SU-DHL-6 (cell line): ENCODE results near the gene LEKR1.

Source experiments
- H2AFZ ChIP-seq: fragments of 200-600 bp; sonication (generic); 2 replicates; pipeline ENCODE4 v1.6.1; 2014; ENCODE audit warnings: low read depth, mild to moderate bottlenecking, moderate library complexity, mixed read lengths, antibody characterized with exemption, low read length; ENCODE audit not compliant: severe bottlenecking
- H3F3A ChIP-seq: fragments of 200-600 bp; shearing (Covaris generic); 2 replicates; pipeline ENCODE4 v1.6.0; 2016; ENCODE audit warnings: antibody characterized with exemption, mild to moderate bottlenecking; ENCODE audit not compliant: insufficient read depth
- H3K27ac ChIP-seq: fragments of 200-600 bp; sonication (generic); 2 replicates; pipeline ENCODE4 v1.5.1; 2016; ENCODE audit warnings: low read depth, mild to moderate bottlenecking, low read length, moderate library complexity, mixed read lengths
- H3K27me3 ChIP-seq: fragments of 200-600 bp; sonication (generic), shearing (Covaris generic); 2 replicates; pipeline ENCODE4 v1.6.0; 2014; ENCODE audit warnings: mild to moderate bottlenecking, low read length
- H3K36me3 ChIP-seq: fragments of 200-600 bp; sonication (generic); 2 replicates; pipeline ENCODE4 v1.6.1; 2014; ENCODE audit warnings: mild to moderate bottlenecking, low read length, mixed read lengths
- H3K4me2 ChIP-seq: fragments of 300-600, 200-600 bp; shearing (Covaris generic), sonication (generic); 2 replicates; pipeline ENCODE4 v1.6.0; 2014; ENCODE audit warnings: low read length, low read depth, mild to moderate bottlenecking; ENCODE audit not compliant: poor library complexity, severe bottlenecking
- H3K4me3 ChIP-seq: fragments of 200-600 bp; sonication (generic); 2 replicates; pipeline ENCODE4 v1.5.1; 2014; ENCODE audit warnings: antibody characterized with exemption, low read length, mild to moderate bottlenecking, mixed read lengths; ENCODE audit not compliant: insufficient read depth, poor library complexity, severe bottlenecking
- H3K79me2 ChIP-seq: fragments of 200-600 bp; sonication (generic); 2 replicates; pipeline ENCODE4 v1.6.1; 2014; ENCODE audit warnings: mild to moderate bottlenecking, low read length, moderate library complexity; ENCODE audit not compliant: insufficient read depth
- H3K9ac ChIP-seq: fragments of 200-600 bp; sonication (generic); 2 replicates; pipeline ENCODE4 v1.7.0; 2014; ENCODE audit warnings: mild to moderate bottlenecking, low read length
- H3K9me2 ChIP-seq: fragments of 200-600 bp; sonication (generic); replicated peaks from 2 replicates; pipeline ENCODE4 v1.6.1; 2014; ENCODE audit warnings: low read length; ENCODE audit not compliant: insufficient read depth
- H3K9me3 ChIP-seq: fragments of 200-600 bp; sonication (generic); 2 replicates; pipeline ENCODE4 v1.6.1; 2014; ENCODE audit warnings: low read length, mixed read lengths; ENCODE audit not compliant: insufficient read depth
- H4K20me1 ChIP-seq: fragments of 200-600 bp; sonication (generic); 2 replicates; pipeline ENCODE4 v1.6.1; 2014; ENCODE audit warnings: low read depth, mild to moderate bottlenecking, antibody characterized with exemption, low read length, moderate library complexity, mixed read lengths
- CTCF ChIP-seq: fragments of 200-600 bp; sonication (generic); IDR thresholded peaks from one replicate; pipeline ENCODE4 v1.5.1; 2017; ENCODE audit warnings: antibody characterized with exemption, mild to moderate bottlenecking, low read length, moderate library complexity; ENCODE audit not compliant: insufficient read depth, poor library complexity, severe bottlenecking
- EZH2phosphoT487 ChIP-seq: fragments of 200-600 bp; sonication (generic), shearing (Covaris generic); conservative IDR thresholded peaks from 2 replicates; pipeline ENCODE4 v1.6.1; 2018; ENCODE audit warnings: mild to moderate bottlenecking, antibody characterized with exemption, low read length, moderate library complexity, mixed read lengths

Gene LEKR1

GRCh38 chr3:156803952-156804741 lies 22.0 kb upstream of the LEKR1 start:
- Histone ChIP-seq H3K4me3 (no peak overlapping the region), H3K36me3 (peaks cover 1% of the 10 kb centered on the region; the same call in 1 of the 2 replicates), H2AFZ (no peak overlapping the region), H3K9ac (no peak overlapping the region), H3K4me2 (no peak overlapping the region), H3K27me3 (no peaks in the 10 kb centered on the region), H4K20me1 (no peaks in the 10 kb centered on the region), H3K27ac (no peak overlapping the region), H3K79me2 (no peaks in the 10 kb centered on the region), H3K9me2 (no peaks in the 10 kb centered on the region), H3K9me3 (0 out of 2 replicates have a peak, but pooled peaks cover 6% of the 10 kb centered on the region), H3F3A (no peaks in the 10 kb centered on the region)
- TF ChIP-seq CTCF (no peak), EZH2phosphoT487 (no peak)

GRCh38 chr3:156806698-156807097 lies 19.5 kb upstream of the LEKR1 start:
- no peaks in the 10 kb centered on the region for H3F3A ChIP-seq
- no peaks in the 10 kb centered on the region for H3K9me3 ChIP-seq
- H3K4me2 ChIP-seq: no peak overlapping the region
- H3K27ac ChIP-seq: no peak overlapping the region
- TF ChIP-seq EZH2phosphoT487 (no peak), CTCF (no peak)
- H3K4me3 ChIP-seq: no peak overlapping the region
- no peak overlapping the region for H2AFZ ChIP-seq
- H4K20me1 ChIP-seq: no peaks in the 10 kb centered on the region
- H3K79me2 ChIP-seq: no peaks in the 10 kb centered on the region
- H3K9ac ChIP-seq: no peak overlapping the region
- no peaks in the 10 kb centered on the region for H3K36me3 ChIP-seq
- H3K9me2 ChIP-seq: no peaks in the 10 kb centered on the region
- no peaks in the 10 kb centered on the region for H3K27me3 ChIP-seq

- Histone ChIP-seq H3F3A (no peaks in the 10 kb centered on the region), H3K4me3 (no peak overlapping the region), H3K36me3 (no peaks in the 10 kb centered on the region), H3K4me2 (no peak overlapping the region), H3K79me2 (no peaks in the 10 kb centered on the region), H3K27me3 (no peaks in the 10 kb centered on the region), H3K9me2 (no peaks in the 10 kb centered on the region), H4K20me1 (no peaks in the 10 kb centered on the region), H2AFZ (no peak overlapping the region), H3K9ac (no peak overlapping the region), H3K27ac (no peak overlapping the region), H3K9me3 (no peaks in the 10 kb centered on the region)
- no peak for TF ChIP-seq CTCF
- TF ChIP-seq EZH2phosphoT487: no peak
These were observed 18.1 kb upstream of the LEKR1 start for GRCh38 chr3:156808025-156808424.
